Breast epithelium (tissue), 3 donors: ENCODE results near the gene DAG1.

Source experiments
- POLR2A ChIP-seq: fragments of 450-650 bp; IDR thresholded peaks from one replicate; pipeline ENCODE4 v1.6.1; 2016; ENCODE audit warnings: antibody characterized with exemption, mild to moderate bottlenecking, moderate library complexity
- POLR2AphosphoS5 ChIP-seq, 3 donors: sonication (generic); formaldehyde crosslinking; IDR thresholded peaks; one replicate each; pipeline ENCODE4 v1.6.1; 2017; ENCODE audit warnings: antibody characterized with exemption in 3 of 3
- TF ChIP-seq, protein P1 (sequence below), 3 donors: fragments of 450-650 bp; IDR thresholded peaks; one replicate each; pipeline ENCODE4 v1.5.1; 2016 to 2017; ENCODE audit warnings: antibody characterized with exemption in 3 of 3, mild to moderate bottlenecking in 3 of 3, moderate library complexity in 3 of 3

- TF ChIP-seq, protein P1, sequence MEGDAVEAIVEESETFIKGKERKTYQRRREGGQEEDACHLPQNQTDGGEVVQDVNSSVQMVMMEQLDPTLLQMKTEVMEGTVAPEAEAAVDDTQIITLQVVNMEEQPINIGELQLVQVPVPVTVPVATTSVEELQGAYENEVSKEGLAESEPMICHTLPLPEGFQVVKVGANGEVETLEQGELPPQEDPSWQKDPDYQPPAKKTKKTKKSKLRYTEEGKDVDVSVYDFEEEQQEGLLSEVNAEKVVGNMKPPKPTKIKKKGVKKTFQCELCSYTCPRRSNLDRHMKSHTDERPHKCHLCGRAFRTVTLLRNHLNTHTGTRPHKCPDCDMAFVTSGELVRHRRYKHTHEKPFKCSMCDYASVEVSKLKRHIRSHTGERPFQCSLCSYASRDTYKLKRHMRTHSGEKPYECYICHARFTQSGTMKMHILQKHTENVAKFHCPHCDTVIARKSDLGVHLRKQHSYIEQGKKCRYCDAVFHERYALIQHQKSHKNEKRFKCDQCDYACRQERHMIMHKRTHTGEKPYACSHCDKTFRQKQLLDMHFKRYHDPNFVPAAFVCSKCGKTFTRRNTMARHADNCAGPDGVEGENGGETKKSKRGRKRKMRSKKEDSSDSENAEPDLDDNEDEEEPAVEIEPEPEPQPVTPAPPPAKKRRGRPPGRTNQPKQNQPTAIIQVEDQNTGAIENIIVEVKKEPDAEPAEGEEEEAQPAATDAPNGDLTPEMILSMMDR (IDR thresholded peaks at IDR 0.05) = no peak
- no peak for TF ChIP-seq POLR2A
- no peak for TF ChIP-seq POLR2AphosphoS5 (IDR thresholded peaks at IDR 0.05)
These were observed 45.3 kb upstream of the DAG1 start for GRCh38 chr3:49424816-49425215.
